ENCODE measurements around the gene GMNC. TPM values are rescaled to one million over a fixed set of nuclear protein-coding genes. Genes with fewer than 3 reads are reported as not detected.

Gene GMNC
- total and polyA plus RNA-seq, 2 donors (not counting 1 experiment from before 2014, with no cell fraction given): 0.17 to 0.50 TPM

- no peak overlapping the region for H3K9ac ChIP-seq (ENCODE audit: insufficient read depth, low read length)
- H3K9me3 ChIP-seq (ENCODE audit: control insufficient read depth, insufficient read depth, low read depth, low read length): no peaks in the 10 kb centered on the region
- no peak overlapping the region for H3K4me2 ChIP-seq (ENCODE audit: extremely low read depth, insufficient read depth, low read length)
- peak; percentile 11 to 13 for DNase-seq (ENCODE audit: low read depth in 2 of 2)
- no peaks in the 10 kb centered on the region for H3K79me2 ChIP-seq (ENCODE audit: control insufficient read depth, insufficient read depth, low read length)
- H2AFZ ChIP-seq (ENCODE audit: low read length): no peak overlapping the region
- H3K27me3 ChIP-seq (ENCODE audit: control insufficient read depth, insufficient read depth, low read length): no peaks in the 10 kb centered on the region
- no peaks in the 10 kb centered on the region for H4K20me1 ChIP-seq (ENCODE audit: control insufficient read depth, extremely low read depth, insufficient read depth, low read length)
- H3K36me3 ChIP-seq (ENCODE audit: control insufficient read depth, insufficient read depth, low read length): no peaks in the 10 kb centered on the region
- no peak overlapping the region for H3K27ac ChIP-seq (ENCODE audit: insufficient read depth, low read length)
- TF ChIP-seq EZH2 (IDR thresholded peaks at IDR 0.05; ENCODE audit: low read length, missing control alignments): no peak
- TF ChIP-seq, protein P1, sequence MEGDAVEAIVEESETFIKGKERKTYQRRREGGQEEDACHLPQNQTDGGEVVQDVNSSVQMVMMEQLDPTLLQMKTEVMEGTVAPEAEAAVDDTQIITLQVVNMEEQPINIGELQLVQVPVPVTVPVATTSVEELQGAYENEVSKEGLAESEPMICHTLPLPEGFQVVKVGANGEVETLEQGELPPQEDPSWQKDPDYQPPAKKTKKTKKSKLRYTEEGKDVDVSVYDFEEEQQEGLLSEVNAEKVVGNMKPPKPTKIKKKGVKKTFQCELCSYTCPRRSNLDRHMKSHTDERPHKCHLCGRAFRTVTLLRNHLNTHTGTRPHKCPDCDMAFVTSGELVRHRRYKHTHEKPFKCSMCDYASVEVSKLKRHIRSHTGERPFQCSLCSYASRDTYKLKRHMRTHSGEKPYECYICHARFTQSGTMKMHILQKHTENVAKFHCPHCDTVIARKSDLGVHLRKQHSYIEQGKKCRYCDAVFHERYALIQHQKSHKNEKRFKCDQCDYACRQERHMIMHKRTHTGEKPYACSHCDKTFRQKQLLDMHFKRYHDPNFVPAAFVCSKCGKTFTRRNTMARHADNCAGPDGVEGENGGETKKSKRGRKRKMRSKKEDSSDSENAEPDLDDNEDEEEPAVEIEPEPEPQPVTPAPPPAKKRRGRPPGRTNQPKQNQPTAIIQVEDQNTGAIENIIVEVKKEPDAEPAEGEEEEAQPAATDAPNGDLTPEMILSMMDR (conservative IDR thresholded peaks at IDR 0.05 in 1 of 2, IDR thresholded peaks at IDR 0.05 in 1 of 2; ENCODE audit: low read depth in 1 of 2, low read length in 2 of 2): no peak
- H3K4me1 ChIP-seq (ENCODE audit: control insufficient read depth, extremely low read depth, insufficient read depth, low read length): no peaks in the 10 kb centered on the region
- no peak overlapping the region for H3K4me3 ChIP-seq (replicated peaks in 1 of 4; ENCODE audit: control extremely low read depth in 1 of 4, insufficient read depth in 1 of 4, low read depth in 3 of 4, low read length in 4 of 4)
Measured at GRCh38 chr3:190840146-190840545, 22.3 kb downstream of the GMNC start.

DNA sequence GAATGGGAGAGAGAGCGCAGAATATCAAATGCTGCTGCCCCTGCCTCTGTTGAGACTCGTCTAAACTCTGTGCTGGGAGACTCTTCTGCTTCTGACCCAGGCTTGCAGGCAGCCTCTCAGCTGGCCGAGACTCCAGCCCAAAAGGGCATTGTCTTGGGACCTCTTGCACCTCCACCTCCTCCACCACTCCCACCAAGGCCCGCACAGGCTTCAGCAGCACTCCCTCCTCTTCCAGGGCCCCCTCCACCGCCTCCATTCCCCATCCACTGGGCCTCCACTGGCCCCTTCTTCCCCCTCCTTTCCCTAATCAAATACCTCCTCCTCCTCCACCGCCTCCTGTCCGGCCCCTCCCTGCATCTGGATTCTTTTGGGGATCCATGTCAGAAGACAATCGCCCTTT lies 31.3 kb downstream of the GMNC start:
- H3K4me2 ChIP-seq (ENCODE audit: extremely low read depth, insufficient read depth, low read length): no peak overlapping the region
- H3K9me3 ChIP-seq (ENCODE audit: control insufficient read depth, insufficient read depth, low read depth, low read length): no peaks in the 10 kb centered on the region
- no peak overlapping the region for H3K9ac ChIP-seq (ENCODE audit: insufficient read depth, low read length)
- H3K4me1 ChIP-seq (ENCODE audit: control insufficient read depth, extremely low read depth, insufficient read depth, low read length): no peaks in the 10 kb centered on the region
- H4K20me1 ChIP-seq (ENCODE audit: control insufficient read depth, extremely low read depth, insufficient read depth, low read length): no peaks in the 10 kb centered on the region
- TF ChIP-seq, protein P1 (conservative IDR thresholded peaks at IDR 0.05 in 1 of 2, IDR thresholded peaks at IDR 0.05 in 1 of 2; ENCODE audit: low read depth in 1 of 2, low read length in 2 of 2): no peak
- TF ChIP-seq EZH2 (IDR thresholded peaks at IDR 0.05; ENCODE audit: low read length, missing control alignments): no peak
- no peaks in the 10 kb centered on the region for H3K36me3 ChIP-seq (ENCODE audit: control insufficient read depth, insufficient read depth, low read length)
- no peaks in the 10 kb centered on the region for H3K27me3 ChIP-seq (ENCODE audit: control insufficient read depth, insufficient read depth, low read length)
- H2AFZ ChIP-seq (ENCODE audit: low read length): no peak overlapping the region
- no peak for DNase-seq (ENCODE audit: low read depth in 2 of 2)
- no peak overlapping the region for H3K27ac ChIP-seq (ENCODE audit: insufficient read depth, low read length)
- no peak overlapping the region for H3K4me3 ChIP-seq (replicated peaks in 1 of 4; ENCODE audit: control extremely low read depth in 1 of 4, insufficient read depth in 1 of 4, low read depth in 3 of 4, low read length in 4 of 4)
- no peaks in the 10 kb centered on the region for H3K79me2 ChIP-seq (ENCODE audit: control insufficient read depth, insufficient read depth, low read length)

GRCh38 chr3:190830031-190830430 lies 32.5 kb downstream of the GMNC start:
- Histone ChIP-seq H3K4me2 (ENCODE audit: extremely low read depth, insufficient read depth, low read length) (no peak overlapping the region), H3K9me3 (ENCODE audit: control insufficient read depth, insufficient read depth, low read depth, low read length) (no peaks in the 10 kb centered on the region), H3K4me1 (ENCODE audit: control insufficient read depth, extremely low read depth, insufficient read depth, low read length) (no peaks in the 10 kb centered on the region), H3K79me2 (ENCODE audit: control insufficient read depth, insufficient read depth, low read length) (no peaks in the 10 kb centered on the region), H3K4me3 (replicated peaks in 1 of 4; ENCODE audit: control extremely low read depth in 1 of 4, insufficient read depth in 1 of 4, low read depth in 3 of 4, low read length in 4 of 4) (no peak overlapping the region), H3K9ac (ENCODE audit: insufficient read depth, low read length) (no peak overlapping the region), H4K20me1 (ENCODE audit: control insufficient read depth, extremely low read depth, insufficient read depth, low read length) (no peaks in the 10 kb centered on the region), H2AFZ (ENCODE audit: low read length) (no peak overlapping the region), H3K27me3 (ENCODE audit: control insufficient read depth, insufficient read depth, low read length) (no peaks in the 10 kb centered on the region), H3K27ac (ENCODE audit: insufficient read depth, low read length) (no peak overlapping the region), H3K36me3 (ENCODE audit: control insufficient read depth, insufficient read depth, low read length) (no peaks in the 10 kb centered on the region)
- TF ChIP-seq, protein P1 (conservative IDR thresholded peaks at IDR 0.05 in 1 of 2, IDR thresholded peaks at IDR 0.05 in 1 of 2; ENCODE audit: low read depth in 1 of 2, low read length in 2 of 2): no peak
- no peak for TF ChIP-seq EZH2 (IDR thresholded peaks at IDR 0.05; ENCODE audit: low read length, missing control alignments)
- no peak for DNase-seq (ENCODE audit: low read depth in 2 of 2)
